SK-N-SH treated with all-trans-retinoic acid at 6 μM for 48 hours (cell line): ENCODE data around the gene FAT1.

Experiments used
- ARNTL ChIP-seq: fragments of 450-650 bp; formaldehyde crosslinking; IDR thresholded peaks from 2 replicates; pipeline ENCODE4 v1.5.0; 2020; ENCODE audit warnings: low read depth, mild to moderate bottlenecking, moderate library complexity, borderline replicate concordance
- BACH2 ChIP-seq: fragments of 250-450 bp; sonication (Bioruptor Pico); IDR thresholded peaks from 2 replicates; pipeline ENCODE4 v1.9.0; 2021; ENCODE audit warnings: mild to moderate bottlenecking, borderline replicate concordance
- RARB ChIP-seq: fragments of 250-450 bp; sonication (Bioruptor Pico); IDR thresholded peaks from 2 replicates; pipeline ENCODE4 v1.8.0; 2021; ENCODE audit warnings: mild to moderate bottlenecking, moderate library complexity
- TOX ChIP-seq: fragments of 250-450 bp; sonication (Bioruptor Pico); IDR thresholded peaks from 2 replicates; pipeline ENCODE4 v1.8.0; 2021; ENCODE audit warnings: mild to moderate bottlenecking, moderate library complexity, borderline replicate concordance
- ZC3H10 ChIP-seq: fragments of 250-450 bp; sonication (Bioruptor Pico); IDR thresholded peaks from 2 replicates; pipeline ENCODE4 v1.5.1; 2021; ENCODE audit warnings: mild to moderate bottlenecking, moderate library complexity
- ZFP30 ChIP-seq: fragments of 450-650 bp; formaldehyde crosslinking; IDR thresholded peaks from 2 replicates; pipeline ENCODE4 v1.5.0; 2022; ENCODE audit warnings: mild to moderate bottlenecking, moderate library complexity
- TF ChIP-seq, protein P1 (sequence below): fragments of 250-450 bp; sonication (Bioruptor Pico); IDR thresholded peaks from 2 replicates; pipeline ENCODE4 v1.8.0; 2020; ENCODE audit warnings: mild to moderate bottlenecking, moderate library complexity, borderline replicate concordance
- TF ChIP-seq, protein P2 (sequence below): fragments of 250-450 bp; sonication (Bioruptor Pico); IDR thresholded peaks from 2 replicates; pipeline ENCODE4 v1.5.0; 2020; ENCODE audit warnings: mild to moderate bottlenecking, moderate library complexity
- TF ChIP-seq, protein P3 (sequence below): fragments of 250-450 bp; sonication (Bioruptor Pico); IDR thresholded peaks from 2 replicates; pipeline ENCODE4 v1.5.1; 2020; ENCODE audit warnings: low read depth, mild to moderate bottlenecking, moderate library complexity

DNA sequence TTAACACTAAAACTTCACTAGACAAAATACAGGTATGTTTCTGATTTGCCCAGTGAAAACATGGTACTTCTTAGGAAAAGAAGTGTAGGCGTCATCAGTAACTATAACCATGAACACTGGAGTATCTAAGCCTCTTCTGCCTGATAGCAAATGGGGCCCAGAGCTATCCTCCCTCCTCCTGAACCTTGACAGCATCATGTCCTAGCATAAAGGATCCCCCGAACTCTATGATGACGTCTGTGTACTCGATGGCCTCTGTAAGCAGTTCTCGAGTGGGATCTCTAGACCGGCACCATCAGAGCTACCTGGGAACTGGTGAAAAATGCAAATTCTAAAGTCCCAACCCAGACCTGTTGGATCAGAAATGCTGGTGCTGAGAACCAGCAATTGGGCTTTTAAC is 132.0 kb downstream of the FAT1 start:
- TF ChIP-seq TOX, result no peak
- no peak for TF ChIP-seq RARB (CRISPR knock-in tag)
- no peak for TF ChIP-seq ZFP30 (CRISPR knock-in tag)
- TF ChIP-seq, protein P1, sequence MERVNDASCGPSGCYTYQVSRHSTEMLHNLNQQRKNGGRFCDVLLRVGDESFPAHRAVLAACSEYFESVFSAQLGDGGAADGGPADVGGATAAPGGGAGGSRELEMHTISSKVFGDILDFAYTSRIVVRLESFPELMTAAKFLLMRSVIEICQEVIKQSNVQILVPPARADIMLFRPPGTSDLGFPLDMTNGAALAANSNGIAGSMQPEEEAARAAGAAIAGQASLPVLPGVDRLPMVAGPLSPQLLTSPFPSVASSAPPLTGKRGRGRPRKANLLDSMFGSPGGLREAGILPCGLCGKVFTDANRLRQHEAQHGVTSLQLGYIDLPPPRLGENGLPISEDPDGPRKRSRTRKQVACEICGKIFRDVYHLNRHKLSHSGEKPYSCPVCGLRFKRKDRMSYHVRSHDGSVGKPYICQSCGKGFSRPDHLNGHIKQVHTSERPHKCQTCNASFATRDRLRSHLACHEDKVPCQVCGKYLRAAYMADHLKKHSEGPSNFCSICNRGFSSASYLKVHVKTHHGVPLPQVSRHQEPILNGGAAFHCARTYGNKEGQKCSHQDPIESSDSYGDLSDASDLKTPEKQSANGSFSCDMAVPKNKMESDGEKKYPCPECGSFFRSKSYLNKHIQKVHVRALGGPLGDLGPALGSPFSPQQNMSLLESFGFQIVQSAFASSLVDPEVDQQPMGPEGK (CRISPR knock-in tag), result no peak
- TF ChIP-seq ZC3H10 (CRISPR knock-in tag), result no peak
- TF ChIP-seq, protein P2, sequence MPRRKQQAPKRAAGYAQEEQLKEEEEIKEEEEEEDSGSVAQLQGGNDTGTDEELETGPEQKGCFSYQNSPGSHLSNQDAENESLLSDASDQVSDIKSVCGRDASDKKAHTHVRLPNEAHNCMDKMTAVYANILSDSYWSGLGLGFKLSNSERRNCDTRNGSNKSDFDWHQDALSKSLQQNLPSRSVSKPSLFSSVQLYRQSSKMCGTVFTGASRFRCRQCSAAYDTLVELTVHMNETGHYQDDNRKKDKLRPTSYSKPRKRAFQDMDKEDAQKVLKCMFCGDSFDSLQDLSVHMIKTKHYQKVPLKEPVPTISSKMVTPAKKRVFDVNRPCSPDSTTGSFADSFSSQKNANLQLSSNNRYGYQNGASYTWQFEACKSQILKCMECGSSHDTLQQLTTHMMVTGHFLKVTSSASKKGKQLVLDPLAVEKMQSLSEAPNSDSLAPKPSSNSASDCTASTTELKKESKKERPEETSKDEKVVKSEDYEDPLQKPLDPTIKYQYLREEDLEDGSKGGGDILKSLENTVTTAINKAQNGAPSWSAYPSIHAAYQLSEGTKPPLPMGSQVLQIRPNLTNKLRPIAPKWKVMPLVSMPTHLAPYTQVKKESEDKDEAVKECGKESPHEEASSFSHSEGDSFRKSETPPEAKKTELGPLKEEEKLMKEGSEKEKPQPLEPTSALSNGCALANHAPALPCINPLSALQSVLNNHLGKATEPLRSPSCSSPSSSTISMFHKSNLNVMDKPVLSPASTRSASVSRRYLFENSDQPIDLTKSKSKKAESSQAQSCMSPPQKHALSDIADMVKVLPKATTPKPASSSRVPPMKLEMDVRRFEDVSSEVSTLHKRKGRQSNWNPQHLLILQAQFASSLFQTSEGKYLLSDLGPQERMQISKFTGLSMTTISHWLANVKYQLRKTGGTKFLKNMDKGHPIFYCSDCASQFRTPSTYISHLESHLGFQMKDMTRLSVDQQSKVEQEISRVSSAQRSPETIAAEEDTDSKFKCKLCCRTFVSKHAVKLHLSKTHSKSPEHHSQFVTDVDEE (CRISPR knock-in tag), result no peak
- TF ChIP-seq, protein P3, sequence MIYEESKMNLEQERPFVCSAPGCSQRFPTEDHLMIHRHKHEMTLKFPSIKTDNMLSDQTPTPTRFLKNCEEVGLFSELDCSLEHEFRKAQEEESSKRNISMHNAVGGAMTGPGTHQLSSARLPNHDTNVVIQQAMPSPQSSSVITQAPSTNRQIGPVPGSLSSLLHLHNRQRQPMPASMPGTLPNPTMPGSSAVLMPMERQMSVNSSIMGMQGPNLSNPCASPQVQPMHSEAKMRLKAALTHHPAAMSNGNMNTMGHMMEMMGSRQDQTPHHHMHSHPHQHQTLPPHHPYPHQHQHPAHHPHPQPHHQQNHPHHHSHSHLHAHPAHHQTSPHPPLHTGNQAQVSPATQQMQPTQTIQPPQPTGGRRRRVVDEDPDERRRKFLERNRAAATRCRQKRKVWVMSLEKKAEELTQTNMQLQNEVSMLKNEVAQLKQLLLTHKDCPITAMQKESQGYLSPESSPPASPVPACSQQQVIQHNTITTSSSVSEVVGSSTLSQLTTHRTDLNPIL, result no peak
- TF ChIP-seq ARNTL (CRISPR knock-in tag), result no peak
- TF ChIP-seq BACH2 (CRISPR knock-in tag), result no peak
